ENCODE data around the gene ADSS1. TPM values are rescaled to one million over a fixed set of nuclear protein-coding genes. Genes with fewer than 3 reads are reported as not detected.

Gene ADSS1
- 1.4 and 2.3 TPM in 2 replicates for total RNA-seq

GRCh38 chr14:104723651-104724406 lies at the start of gene ADSS1:
Gene ADSS1, plus strand, starts transcription at chr14:104724229. Its CDS starts 42 bp downstream, at chr14:104724271.

GRCh38 chr14:104689109-104689880 lies 34.7 kb upstream of the ADSS1 start, which contains the start of gene INF2:
Gene INF2, plus strand, starts transcription at chr14:104689618. Its CDS starts 11,748 bp downstream, at chr14:104701366.

GRCh38 chr14:104752735-104753527 lies 28.9 kb downstream of the ADSS1 start, which contains the start of gene SIVA1:
Gene SIVA1, plus strand, starts transcription at chr14:104753147. Its CDS starts 55 bp downstream, at chr14:104753202.

GRCh38 chr14:104794993-104795780 lies 71.2 kb downstream of the ADSS1 start, which contains the start of gene AKT1:
Gene AKT1, minus strand, starts transcription at chr14:104795748. Its CDS starts 3,105 bp downstream, at chr14:104792643.

Small RNA genes within 50 kb of the gene (small RNA-seq; reads per million reads assigned to genes)
- not detected for gene MIR4710

Other genes with a start within 250 kb of the ADSS1 start
- gene C14orf180, start 144.5 kb upstream of the ADSS1 start, total RNA-seq, result not detected in 2 replicates
- gene TMEM179, start 119.5 kb upstream of the ADSS1 start, total RNA-seq, result not detected in 2 replicates
- gene INF2, start 34.6 kb upstream of the ADSS1 start, total RNA-seq, result 58.5 and 76.8 TPM in 2 replicates
- 85.0 and 116 TPM in 2 replicates for gene SIVA1, start 28.9 kb downstream of the ADSS1 start, total RNA-seq
- 189 and 194 TPM in 2 replicates for gene AKT1, start 71.5 kb downstream of the ADSS1 start, total RNA-seq
- gene ZBTB42, start 76.9 kb downstream of the ADSS1 start, total RNA-seq, result 3.1 and 4.4 TPM in 2 replicates
- gene CEP170B, start 141.0 kb downstream of the ADSS1 start, total RNA-seq, result 21.4 and 30.2 TPM in 2 replicates
- gene PLD4, start 200.7 kb downstream of the ADSS1 start, total RNA-seq, result under 0.01 and 0.07 TPM in 2 replicates

All from thoracic aorta endothelial cell (primary cell).